HG02884 (cell line): Measurements from ENCODE around the gene GALNS.
"Not testable (repeated sequence)": the region's sequence is repeated elsewhere in the genome, so short reads cannot be mapped to it uniquely, and the experiment has no call there.

Experiments used
- ATAC-seq: cut with Tn5 transposase; IDR thresholded peaks from one replicate; pipeline ENCODE4 v1.9.1; 2021; ENCODE audit warnings: mild to moderate bottlenecking, moderate library complexity; ENCODE audit not compliant: unreplicated experiment

The GALNS gene

DNA sequence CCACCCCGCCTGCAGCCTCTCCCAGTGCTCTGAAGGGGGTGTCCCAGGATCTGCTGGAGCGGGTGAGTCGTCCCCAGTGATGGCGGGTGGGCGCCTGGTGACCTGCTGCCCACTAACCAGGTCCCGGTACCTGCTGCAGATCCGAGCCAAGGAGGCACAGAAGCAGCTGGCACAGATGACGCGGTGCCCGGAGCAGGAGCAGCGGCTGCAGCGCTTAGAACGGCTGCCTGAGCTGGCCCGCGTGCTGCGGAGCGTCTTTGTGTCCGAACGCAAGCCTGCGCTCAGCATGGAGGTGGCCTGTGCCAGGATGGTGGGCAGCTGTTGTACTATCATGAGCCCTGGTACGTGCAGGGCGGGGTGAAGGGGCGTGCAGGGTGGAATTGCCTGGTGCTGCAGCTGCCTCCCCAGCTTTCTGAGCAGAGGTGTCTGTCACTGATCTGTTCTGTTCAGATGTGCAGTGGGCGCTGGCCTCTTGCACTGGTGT, 49.6 kb downstream of the GALNS start:
- no peak for ATAC-seq

GRCh38 chr16:88806491-88807111, 50.1 kb downstream of the GALNS start:
- ATAC-seq: no peak

- no peak for ATAC-seq
These were observed 50.8 kb downstream of the GALNS start for GRCh38 chr16:88805887-88806393.

DNA sequence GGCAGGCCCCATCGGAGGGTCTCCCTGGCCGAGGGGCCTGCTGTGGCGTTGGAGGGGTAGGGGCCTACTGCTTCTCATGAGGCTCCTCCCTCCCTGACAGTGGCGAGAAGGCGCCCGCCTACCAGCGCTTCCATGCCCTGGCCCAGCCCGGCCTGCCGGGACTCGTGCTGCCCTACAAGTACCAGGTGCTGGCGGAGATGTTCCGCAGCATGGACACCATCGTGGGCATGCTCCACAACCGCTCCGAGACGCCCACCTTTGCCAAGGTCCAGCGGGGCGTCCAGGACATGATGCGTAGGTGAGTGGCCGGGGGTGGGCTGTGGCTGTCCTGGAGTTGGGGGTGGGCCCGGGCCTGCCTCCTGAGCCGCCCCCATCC, 51.4 kb downstream of the GALNS start:
- no peak for ATAC-seq

GRCh38 chr16:88804552-88805339, 52.0 kb downstream of the GALNS start:
- no peak for ATAC-seq

- ATAC-seq: no peak
These were observed 52.6 kb downstream of the GALNS start for GRCh38 chr16:88804173-88804551.

GRCh38 chr16:88803264-88803987, 53.3 kb downstream of the GALNS start, which contains the start of gene CDT1:
Gene CDT1, plus strand, starts transcription at chr16:88803789. Its CDS starts 43 bp downstream, at chr16:88803832.
- no peak for ATAC-seq

DNA sequence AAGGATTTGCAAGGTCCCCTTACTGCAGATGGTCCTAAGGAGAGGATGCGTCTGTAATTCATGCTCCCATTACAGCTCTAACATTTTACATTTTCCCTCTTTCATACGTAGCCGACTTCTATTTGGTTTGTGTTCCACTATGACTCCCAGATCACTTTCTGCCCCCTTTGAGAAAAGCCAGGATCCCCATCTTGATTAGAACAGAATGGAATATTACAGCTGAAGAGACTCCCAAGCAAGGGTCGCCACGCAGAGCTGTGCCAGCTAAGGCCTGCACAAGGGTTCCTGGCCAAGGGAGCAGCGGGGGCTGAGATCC, 56.5 kb downstream of the GALNS start:
- no peak for ATAC-seq

DNA sequence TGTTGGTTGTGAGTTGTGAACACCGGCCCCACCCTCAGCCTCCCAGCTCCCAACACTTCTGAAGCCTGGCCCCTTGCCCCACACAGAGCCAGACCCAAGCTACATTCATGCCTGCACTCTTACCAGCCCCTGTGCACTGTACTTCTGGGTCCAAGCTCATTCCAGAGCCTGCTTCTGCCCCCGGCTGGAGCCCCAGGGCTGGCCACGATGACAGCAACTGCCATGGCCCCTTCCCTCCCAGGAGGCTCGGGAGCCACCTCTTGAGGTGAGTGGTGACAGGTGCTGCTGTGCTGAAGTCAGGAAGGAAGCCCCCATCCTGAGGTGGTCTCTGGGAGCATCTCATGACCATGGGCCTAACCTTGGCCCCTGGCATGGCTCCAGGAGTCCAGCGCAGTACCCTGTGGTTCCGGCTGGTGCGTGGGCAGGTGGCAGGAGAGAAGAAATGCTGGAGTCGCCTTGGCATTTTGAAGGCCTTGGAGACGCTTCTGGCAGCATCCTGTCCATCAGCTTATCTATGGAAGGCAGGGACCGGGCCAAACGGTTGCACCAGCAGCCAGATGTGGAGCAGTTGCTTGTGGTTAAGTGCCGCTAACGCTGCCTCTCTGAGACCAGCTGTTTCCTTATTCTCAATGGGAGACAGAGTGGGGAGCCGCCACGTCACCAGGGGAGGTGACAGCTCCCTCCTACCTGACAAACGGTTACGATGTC, 57.0 kb downstream of the GALNS start:
- no peak for ATAC-seq

- ATAC-seq: no peak
These were observed 57.8 kb downstream of the GALNS start for GRCh38 chr16:88798772-88799455.

GRCh38 chr16:88798073-88798472, 58.7 kb downstream of the GALNS start:
- ATAC-seq: no peak

DNA sequence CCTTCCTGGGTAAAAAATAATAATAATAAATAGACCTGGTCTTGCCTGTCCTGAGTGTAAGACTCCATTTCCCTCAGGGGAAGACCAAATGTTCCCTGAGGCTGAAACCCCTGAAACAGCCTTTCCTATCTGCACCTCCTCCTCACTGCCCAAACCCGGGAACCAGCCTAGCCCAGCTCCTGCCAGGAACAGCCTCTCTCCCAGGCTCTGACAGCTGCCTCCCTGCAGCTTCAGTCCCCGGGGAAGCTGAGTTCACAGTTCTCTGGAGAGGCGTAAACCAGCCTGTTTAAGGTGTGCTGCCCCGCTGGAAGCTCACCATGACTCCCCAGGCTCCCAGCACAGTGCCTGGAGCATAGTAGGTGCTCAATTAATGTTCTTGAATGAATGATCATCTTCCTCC, 60.5 kb downstream of the GALNS start:
- no peak for ATAC-seq

DNA sequence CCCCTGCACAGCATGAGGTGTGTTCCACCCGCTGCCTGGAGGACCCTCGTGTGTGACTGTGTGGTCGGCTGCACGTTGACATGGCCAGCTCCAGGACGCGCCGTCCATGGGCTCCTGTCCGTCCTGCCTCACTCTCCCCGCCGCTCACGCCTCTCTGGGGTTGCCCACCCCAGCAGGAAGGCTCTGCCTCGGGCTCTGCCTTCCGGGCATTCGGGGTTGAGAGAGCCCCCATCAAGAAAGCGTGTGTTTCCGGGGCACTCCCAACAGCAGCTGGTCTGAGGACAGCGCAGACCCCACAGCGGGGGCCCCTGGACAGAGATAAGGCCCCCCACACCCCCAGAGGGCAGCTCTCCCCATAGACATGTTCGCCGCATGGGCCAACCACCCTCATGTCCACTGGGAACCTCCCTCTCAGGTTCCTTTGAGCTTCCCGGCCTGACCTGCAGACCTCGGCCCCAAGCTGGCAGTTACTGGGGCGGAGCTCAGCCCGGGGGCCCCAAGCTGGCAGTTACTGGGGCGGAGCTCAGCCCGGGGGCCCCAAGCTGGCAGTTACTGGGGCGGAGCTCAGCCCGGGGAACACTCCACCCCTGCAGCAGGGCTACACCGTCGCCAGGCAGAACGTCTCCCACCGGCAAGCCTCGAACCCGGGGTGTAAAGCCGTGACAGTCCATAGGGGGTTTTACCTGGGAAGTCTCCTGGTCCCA, 63.3 kb downstream of the GALNS start:
- no peak for ATAC-seq

- ATAC-seq: no peak
These were observed 64.0 kb downstream of the GALNS start for GRCh38 chr16:88792668-88793250.

DNA sequence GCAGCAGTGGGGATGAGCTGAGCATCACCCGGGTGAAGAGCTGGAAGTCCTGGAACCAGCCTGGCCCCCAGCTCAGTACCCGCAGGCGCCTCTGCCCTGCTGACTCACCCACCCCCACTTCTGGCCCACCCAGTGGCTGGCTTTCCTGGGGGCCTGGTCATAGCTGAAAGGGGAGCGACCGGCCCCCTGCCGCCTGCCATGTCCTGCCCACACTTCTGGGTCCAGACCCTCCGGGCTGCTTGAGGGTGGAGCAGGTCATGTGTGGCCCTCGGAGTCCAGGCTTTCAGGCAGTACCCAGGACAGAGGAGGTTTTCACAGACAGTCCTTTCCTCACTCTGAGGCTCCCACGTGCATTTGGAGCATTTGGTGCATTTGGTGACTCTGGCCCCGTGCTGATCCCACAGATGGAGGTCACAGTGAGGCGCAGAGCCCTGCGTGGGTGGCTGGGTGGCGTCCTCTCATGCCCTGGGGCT, 64.6 kb downstream of the GALNS start:
- ATAC-seq: no peak

GRCh38 chr16:88790312-88791211, 66.2 kb downstream of the GALNS start:
- no peak for ATAC-seq

- ATAC-seq: no peak
These were observed 67.2 kb downstream of the GALNS start for GRCh38 chr16:88789594-88789993.

- not testable (repeated sequence) for ATAC-seq
These were observed 68.0 kb downstream of the GALNS start for GRCh38 chr16:88788749-88789148.
